GM13976 (cell line): ENCODE measurements around the gene FBXO34.
"Not testable (repeated sequence)": the region's sequence is repeated elsewhere in the genome, so short reads cannot be mapped to it uniquely, and the experiment has no call there.

Experiments
- DNase-seq: peaks from one replicate; pipeline ENCODE4 v3.0.0; 2012; ENCODE audit warnings: low spot score
- CTCF ChIP-seq: IDR thresholded peaks from 2 replicates; pipeline ENCODE4 v1.5.1; 2012; ENCODE audit warnings: borderline replicate concordance, mild to moderate bottlenecking; ENCODE audit not compliant: insufficient read depth; ENCODE audit errors: extremely low read depth, missing control alignments, control extremely low read depth
- in situ Hi-C: fragments of 300-500 bp; cut with MboI; formaldehyde crosslinking; loops from one replicate; pipeline ENCODE4 v1.12.0; 2022; ENCODE audit warnings: low sequenced_read_pairs, mixed read lengths, inconsistent platforms; ENCODE audit not compliant: unreplicated experiment

Gene FBXO34

DNA sequence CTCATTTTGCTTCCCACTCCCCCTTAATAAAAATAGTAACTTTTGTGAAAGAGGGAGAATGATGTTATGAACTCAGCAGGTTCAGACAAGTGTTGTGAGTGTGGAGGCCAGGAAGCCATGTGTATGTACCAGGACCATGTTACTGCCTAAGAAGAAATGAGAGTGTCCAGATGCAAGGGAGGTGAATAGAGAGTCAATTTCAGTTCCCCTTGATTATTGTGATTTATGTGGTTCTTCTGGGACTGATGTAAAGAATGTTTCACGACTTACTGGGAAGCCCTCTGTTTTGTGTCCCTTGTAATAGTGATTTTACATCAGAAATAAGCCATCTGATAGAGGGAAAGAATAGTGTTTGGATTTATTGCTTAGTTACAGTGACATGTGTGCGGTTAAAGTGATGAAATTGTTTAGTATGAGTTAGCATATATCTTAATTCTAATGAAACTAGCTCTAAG lies 32.5 kb downstream of the FBXO34 start:
- DNase-seq, result no peak
- no peak for TF ChIP-seq CTCF
- in situ Hi-C loops, result no loop called here

DNA sequence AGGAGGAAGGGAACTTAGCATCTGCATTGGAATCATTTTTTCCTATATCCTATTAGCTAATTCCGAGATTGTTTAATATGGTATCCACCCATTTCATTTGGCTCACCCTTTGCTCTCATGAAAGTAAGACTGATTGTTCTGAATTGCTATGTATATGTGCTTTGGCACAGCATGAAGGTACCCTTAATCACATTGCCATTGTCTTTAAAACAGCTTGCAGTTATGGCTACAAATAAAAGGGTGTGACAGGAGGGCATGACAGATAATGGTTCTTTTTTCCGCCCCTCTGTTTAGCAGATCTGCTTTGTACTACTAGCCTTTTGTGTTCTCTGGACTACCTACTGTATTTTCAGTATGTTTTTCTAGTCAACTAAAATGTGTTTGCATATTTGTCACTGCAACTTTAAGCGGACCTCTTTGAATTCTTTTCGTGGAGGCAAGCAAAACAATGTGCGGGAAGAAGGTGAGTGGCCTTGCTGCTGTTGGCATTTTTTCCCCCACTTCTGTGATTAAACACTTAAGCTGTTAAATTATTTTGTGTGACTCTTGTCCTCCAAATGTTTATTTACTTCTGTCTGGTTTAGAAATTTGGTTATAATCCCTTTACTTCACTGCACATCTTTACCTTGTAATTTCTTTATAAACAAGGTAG lies 35.8 kb downstream of the FBXO34 start:
- DNase-seq, result no peak
- in situ Hi-C loops, result no loop called here

GRCh38 chr14:55309154-55309553 lies 37.9 kb downstream of the FBXO34 start:
- TF ChIP-seq CTCF, result no peak
- in situ Hi-C loops, result no loop called here

More for the DNA sequence above, 35.8 kb downstream of the FBXO34 start:
- TF ChIP-seq CTCF, result no peak

DNA sequence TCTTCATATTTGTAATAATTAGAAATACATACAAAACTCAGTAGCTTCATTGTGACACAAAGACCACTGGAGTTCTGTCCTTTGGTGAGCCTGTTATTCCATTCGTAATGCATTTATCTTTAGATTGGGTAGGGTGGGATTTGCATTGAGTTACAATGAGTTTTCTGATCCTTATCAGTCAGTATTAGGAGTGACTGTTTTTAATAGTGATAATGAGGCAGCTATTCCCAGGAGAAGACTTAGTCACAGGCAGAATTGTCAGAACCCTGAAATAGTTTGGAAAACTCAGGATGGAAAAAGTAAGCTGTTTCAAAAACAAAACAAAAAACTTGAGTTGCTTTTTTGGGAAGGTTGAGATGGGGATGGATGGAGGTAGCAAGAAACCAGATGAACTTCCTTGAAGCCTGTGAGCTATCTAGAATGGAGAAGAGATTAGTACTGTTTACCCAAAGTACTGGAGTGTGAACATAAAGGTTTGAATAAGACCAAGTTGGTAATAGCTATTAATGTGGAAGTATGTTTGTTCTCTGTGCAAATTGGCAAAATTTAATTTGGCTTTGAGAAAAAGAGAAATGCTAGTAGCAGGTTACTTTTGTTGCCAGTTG lies 38.6 kb downstream of the FBXO34 start:
- no peak for TF ChIP-seq CTCF
- in situ Hi-C loops, result no loop called here
- DNase-seq, result no peak

More at GRCh38 chr14:55309154-55309553, 37.9 kb downstream of the FBXO34 start:
- DNase-seq, result no peak

DNA sequence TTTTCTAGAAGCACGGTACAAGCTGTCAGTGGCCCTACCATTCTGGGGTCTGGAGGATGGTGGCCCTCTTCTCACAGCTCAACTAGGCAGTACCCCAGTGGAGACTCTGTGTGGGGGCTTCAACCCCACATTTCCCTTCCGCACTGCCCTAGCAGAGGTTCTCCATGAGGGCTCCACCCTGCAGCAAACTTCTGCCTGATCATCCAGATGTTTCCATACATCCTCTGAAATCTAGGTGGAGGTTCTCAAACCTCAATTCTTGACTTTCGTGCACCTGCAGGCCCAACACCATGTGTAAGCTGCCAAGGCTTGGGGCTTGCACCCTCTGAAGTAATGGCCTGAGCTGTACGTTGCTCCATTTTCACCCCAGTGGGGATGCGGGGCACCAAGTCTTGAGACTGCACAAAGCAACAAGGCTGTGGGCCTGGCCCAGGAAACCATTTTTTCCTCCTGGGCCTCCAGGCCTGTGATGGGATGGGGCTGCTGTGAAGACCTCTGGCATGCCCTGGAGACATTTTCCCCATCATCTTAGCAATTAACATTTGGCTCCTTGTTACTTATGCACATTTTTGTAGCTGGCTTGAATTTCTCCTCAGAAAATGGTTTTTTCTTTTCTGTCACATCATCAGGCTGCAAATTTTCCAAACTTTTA lies 41.3 kb downstream of the FBXO34 start:
- in situ Hi-C loops, DNase-seq: not testable (repeated sequence)

DNA sequence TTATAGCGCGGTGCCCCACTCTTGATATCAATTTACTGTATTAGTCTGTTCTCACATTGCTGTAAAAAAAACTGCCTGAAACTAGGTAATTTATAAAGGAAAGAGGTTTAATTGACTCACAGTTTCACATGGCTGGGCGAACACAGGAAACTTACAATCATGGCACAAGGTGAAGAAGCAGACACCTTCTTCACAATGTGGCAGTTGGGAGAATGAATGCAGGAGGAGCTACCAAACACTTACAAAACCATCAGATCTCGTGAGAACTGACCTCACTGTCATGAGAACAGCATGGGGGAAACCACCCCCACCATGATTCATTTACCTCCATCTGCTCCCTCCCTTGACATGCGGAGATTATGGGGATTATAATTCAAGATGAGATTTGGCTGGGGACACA lies 42.3 kb downstream of the FBXO34 start:
- in situ Hi-C loops, result no loop called here
- TF ChIP-seq CTCF, result no peak
- DNase-seq, result no peak

DNA sequence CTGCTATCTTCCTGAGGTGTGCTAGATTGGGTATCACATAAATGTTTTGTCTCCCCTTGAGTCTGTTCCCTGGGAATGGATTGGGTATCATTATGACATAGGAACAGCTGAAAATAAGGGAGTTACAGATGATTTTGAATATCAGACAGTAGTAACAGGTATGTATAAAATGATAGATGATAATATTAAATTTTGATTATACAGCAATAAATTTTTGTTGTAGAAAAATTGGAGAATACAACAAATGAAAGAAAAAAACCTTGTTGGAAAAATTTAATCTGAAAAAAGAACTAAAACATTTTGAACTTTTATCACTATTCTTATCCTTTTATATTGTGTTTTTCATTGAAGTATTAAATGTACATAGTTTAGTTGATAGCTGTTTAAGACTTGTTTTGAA lies 43.2 kb downstream of the FBXO34 start:
- no peak for DNase-seq
- in situ Hi-C loops, result no loop called here

More for the DNA sequence above, 43.2 kb downstream of the FBXO34 start:
- no peak for TF ChIP-seq CTCF
